Measurements from ENCODE around the gene MRPL10.
A peak's percentile ranks its signal among the peaks of the same experiment; 100 is the strongest.

GRCh38 chr17:47821424-47822391, 9.6 kb downstream of the MRPL10 start, which contains the start of gene OSBPL7:
- TF ChIP-seq CTCF (IDR thresholded peaks at IDR 0.05) (peak in 2 of 4 donors; percentile 8 to 10), POLR2A (IDR thresholded peaks at IDR 0.05) (no peak)

Measured in right lobe of liver (tissue), 4 donors.